GM12892 (cell line): ENCODE data around the gene TTC28.

Experiments used
- POLR2A ChIP-seq: IDR thresholded peaks from 2 replicates; pipeline ENCODE4 v1.6.1; 2011; ENCODE audit warnings: low read depth, low read length, control low read depth
- TAF1 ChIP-seq: IDR thresholded peaks from 2 replicates; pipeline ENCODE4 v1.6.1; 2011; ENCODE audit warnings: low read depth, mild to moderate bottlenecking, control low read depth, low read length, borderline replicate concordance

GRCh38 chr22:28063656-28064055, 616.0 kb downstream of the TTC28 start:
- no peak for TF ChIP-seq POLR2A
- no peak for TF ChIP-seq TAF1
